Adipose tissue (tissue), 3 donors: Measurements from ENCODE around the gene RAB11FIP3. TPM values are rescaled to one million over a fixed set of nuclear protein-coding genes. Genes with fewer than 3 reads are reported as not detected.
"Not testable (repeated sequence)": the region's sequence is repeated elsewhere in the genome, so short reads cannot be mapped to it uniquely, and the experiment has no call there.

Experiments
- H3K27ac ChIP-seq: one replicate; pipeline ENCODE4 v1.5.1; 2013; ENCODE audit warnings: low read depth, low read length
- WGBS, 3 donors: extraction: QIAGEN DNeasy Blood & Tissue Kit; methylation state at CpG; one replicate each; pipeline ENCODE4 v1.1.7; 2013; 5-methylcytosine and 5-hydroxymethylcytosine counted together
- polyA plus RNA-seq, 3 donors: library from polyadenylated mRNA; stranded (reverse); fragments of 200-250 nt; gene quantifications; one replicate each; pipeline ENCODE4 v1.2.3, GENCODE V29; 2013
- donor health status: healthy with polysubstance abuse.
- donor health status: Bipolar disorder and iron deficiency.
- donor health status: healthy.

The RAB11FIP3 gene
- polyA plus RNA-seq, 3 donors: 20.7 to 27.3 (median 21.9) TPM

DNA sequence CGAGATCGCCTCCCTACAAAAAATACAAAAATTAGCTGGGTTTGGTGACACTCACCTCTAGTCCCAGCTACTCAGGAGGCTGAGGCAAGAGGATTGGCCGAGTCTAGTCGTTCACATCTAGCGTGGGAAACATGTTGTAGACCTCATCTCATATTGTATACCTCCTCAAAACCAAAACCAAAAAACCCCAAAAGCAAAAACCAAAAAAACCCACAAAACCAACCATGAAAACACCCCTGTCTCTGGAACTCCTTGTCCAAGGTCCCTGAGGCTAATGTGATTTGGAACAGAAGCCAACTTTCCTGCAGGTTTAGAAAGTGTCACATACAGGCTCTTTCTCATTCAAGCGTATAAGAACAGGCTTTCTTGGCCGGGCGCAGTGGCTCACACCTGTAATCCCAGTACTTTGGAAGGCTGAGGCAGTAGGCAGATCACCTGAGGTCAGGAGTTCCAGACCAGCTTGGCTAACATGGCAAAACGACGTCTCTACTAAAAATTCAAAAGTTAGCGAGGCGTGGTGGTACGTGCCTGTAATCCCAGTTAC lies 29.0 kb downstream of the RAB11FIP3 start:
- no peak overlapping the region for H3K27ac ChIP-seq
- WGBS, 3 donors: 90 to 92% (median 91%) methylated on average over 13 of the region's 13 CpGs

DNA sequence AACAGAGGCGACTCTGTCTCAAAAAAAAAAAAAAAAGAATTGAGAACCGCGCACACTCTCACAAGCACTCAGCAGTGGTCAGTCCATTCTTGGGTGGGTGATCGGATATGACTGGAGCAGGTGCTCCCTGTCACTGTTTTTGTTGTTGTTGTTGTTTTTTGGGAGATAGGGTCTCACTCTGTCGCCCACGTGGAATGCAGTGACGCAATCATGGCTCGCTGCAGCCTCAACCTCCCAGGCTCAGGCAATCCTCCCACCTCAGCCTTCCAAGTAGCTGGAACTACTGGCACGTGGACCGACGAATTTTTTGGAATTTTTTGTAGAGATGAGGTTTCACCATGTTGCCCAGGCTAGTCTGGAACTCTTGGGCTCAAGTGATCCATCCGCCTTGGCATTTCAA lies 30.0 kb downstream of the RAB11FIP3 start:
- no peak overlapping the region for H3K27ac ChIP-seq
- 88 to 98% (median 88%) methylated on average over 12 of the region's 12 CpGs for WGBS, 3 donors

DNA sequence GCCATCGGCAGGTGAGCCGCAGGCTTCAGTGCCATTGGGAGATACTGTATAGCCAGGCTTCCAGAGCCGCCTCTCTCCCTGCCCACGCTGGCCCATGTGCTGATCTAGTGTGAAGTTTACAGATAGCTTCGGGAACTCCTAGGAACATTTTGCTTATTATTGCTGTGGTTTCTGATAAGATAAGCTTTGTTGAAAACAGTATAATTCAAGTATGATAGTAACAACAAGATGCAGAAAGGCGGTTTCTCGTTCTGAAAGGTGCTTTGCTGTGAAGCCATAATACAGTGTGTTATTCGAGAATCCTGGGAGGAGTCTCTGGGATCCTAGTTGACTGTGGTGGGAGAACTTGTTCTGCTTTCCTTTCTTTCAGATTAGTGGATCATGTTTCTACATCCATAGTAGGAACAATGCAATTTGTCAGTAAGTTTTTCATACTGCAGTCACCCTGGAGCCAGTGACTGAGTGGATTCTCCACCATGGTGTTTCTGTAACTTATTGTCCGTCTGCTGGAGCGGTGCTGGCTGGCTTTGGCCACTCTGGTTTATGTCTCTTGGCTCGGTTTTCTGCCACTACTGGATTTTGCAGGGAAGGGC lies 31.5 kb downstream of the RAB11FIP3 start:
- WGBS, 3 donors: 31 to 71% (median 59%) methylated on average over 11 of the region's 11 CpGs
- no peak overlapping the region for H3K27ac ChIP-seq

DNA sequence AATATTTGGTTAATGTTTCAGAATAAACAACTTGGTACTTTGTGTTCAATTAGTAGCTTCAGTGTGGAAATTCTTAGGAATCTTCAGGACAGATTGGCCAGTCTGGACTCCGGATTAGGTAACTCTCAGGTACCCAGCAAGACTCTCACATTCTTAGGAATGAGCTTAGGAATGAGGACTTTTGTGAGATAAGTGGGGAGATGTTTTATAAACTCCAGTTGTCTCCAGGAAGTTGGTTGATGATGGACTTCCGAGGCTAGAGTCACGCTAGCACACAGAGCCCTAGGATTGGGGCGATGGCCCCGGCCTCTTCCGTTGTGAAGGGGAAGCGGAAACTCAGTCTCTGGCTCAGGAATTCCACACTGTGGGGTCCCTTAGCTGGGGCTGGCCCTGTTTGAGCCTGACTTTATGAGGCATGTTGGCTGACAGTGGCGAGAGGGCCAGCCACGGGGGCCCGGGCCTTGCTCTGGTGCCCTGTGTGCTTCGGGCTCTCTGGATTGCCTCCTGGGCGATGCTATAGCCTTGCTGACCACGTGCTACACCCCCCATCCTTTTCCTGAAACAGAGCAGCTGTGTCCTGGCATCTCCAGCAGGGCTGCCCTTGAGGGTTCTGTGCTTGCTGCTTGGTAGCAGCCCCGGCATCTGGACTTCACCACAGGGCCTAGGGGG lies 32.4 kb downstream of the RAB11FIP3 start:
- no peak overlapping the region for H3K27ac ChIP-seq
- 68 to 72% (median 71%) methylated on average over 14 of the region's 14 CpGs for WGBS, 3 donors

DNA sequence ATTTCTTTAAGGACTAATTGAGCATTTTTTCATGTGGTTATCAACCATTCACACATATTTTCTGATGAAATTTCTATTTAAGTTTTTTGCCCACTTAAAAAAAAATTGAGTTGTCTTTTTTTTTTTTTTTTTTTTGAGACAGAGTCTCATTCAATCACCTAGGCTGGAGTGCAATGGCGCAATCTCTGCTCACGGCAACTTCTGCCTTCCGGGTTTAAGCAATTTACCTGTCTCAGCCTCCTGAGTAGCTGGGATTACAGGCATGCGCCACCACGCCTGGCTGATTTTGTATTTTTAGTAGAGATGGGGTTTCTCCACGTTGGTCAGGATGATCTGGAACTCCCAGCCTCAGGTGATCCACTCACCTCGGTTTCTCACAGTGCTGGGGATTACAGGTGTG lies 34.3 kb downstream of the RAB11FIP3 start:
- WGBS, 3 donors: 84 to 89% (median 85%) methylated on average over 7 of the region's 7 CpGs
- H3K27ac ChIP-seq: no peak overlapping the region

DNA sequence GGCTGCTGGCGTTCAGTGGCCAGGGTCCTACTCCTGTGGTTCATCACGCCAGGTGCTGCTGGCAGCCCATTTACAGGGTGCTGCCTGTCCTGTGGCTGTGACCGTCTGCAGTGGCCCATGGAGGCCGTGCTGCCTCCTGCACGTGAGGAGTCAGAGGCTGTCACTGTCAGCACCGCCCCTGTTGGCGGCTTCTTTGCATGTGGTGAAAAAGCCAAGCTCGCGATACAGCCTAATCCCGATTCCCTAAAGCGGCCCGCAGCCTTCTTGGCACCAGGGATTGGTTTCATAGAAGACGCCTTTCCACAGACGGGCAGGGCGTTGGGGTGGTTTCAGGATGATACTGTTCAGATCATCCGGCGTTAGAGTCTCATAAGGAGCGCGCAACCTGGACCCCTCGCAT lies 35.3 kb downstream of the RAB11FIP3 start:
- H3K27ac ChIP-seq: no peak overlapping the region
- WGBS, 3 donors: 88 to 93% (median 89%) methylated on average over 20 of the region's 20 CpGs

DNA sequence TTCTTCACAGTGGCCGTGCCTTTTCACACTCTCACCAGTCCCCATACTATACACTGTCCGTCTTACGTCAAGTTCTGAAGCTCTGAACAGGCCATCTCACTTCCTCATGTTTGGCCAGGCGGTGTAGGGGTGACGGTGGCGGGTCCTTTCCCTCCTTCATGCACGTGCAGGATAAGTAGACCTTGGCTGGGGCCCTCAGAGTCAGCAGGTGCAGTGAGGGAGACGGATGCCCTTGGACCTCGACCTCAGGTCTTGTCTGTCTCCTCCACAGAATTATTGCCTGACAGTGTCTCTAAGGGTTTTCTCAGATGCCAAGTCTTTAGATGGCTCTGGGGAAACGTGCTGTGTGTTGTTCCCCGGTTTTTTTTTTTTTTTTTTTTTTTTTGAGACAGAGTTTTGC lies 37.6 kb downstream of the RAB11FIP3 start:
- H3K27ac ChIP-seq: no peak overlapping the region
- WGBS, 3 donors: 66 to 86% (median 83%) methylated on average over 11 of the region's 11 CpGs

DNA sequence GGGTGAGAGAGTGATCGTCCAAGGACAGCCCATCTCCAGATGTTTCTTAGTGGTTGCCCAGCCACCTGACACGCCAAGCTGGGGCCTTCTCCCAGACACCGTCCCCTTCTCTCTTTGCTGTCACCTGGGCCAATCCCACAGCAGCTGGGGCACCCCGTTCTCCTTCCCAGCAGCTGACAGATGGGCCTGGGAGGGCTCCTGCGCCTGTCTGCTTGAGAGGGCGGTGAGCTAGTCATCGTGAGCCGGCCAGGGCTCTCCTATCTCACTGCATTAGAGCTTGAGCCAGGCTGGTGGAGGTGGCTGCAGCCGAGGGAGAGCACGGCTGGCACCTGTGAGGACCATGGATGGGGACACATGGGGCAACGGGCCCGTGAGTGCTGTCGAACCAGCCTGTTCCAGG lies 41.2 kb downstream of the RAB11FIP3 start:
- 70 to 88% (median 85%) methylated on average over 13 of the region's 13 CpGs for WGBS, 3 donors
- H3K27ac ChIP-seq: no peak overlapping the region

DNA sequence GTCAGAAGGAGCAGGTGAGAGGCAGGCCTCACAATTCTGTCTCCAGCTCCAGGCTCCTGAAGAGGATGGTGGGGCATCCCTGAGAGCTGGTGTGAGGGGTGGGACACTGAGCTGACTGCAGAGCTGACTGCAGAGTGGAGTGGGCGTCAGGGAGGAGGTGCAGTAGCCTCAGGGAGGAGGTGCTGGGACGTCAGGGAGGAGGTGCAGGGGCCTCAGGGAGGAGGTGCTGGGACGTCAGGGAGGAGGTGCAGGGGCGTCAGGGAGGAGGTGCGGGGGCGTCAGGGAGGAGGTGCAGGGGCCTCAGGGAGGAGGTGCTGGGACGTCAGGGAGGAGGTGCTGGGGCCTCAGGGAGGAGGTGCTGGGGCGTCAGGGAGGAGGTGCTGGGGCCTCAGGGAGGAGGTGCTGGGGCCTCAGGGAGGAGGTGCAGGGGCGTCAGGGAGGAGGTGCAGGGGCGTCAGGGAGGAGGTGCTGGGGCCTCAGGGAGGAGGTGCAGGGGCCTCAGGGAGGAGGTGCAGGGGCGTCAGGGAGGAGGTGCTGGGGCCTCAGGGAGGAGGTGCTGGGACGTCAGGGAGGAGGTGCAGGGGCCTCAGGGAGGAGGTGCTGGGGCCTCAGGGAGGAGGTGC lies 41.9 kb downstream of the RAB11FIP3 start:
- WGBS, 3 donors: 60 to 79% (median 70%) methylated on average over 11 to 12 of the region's 12 CpGs

DNA sequence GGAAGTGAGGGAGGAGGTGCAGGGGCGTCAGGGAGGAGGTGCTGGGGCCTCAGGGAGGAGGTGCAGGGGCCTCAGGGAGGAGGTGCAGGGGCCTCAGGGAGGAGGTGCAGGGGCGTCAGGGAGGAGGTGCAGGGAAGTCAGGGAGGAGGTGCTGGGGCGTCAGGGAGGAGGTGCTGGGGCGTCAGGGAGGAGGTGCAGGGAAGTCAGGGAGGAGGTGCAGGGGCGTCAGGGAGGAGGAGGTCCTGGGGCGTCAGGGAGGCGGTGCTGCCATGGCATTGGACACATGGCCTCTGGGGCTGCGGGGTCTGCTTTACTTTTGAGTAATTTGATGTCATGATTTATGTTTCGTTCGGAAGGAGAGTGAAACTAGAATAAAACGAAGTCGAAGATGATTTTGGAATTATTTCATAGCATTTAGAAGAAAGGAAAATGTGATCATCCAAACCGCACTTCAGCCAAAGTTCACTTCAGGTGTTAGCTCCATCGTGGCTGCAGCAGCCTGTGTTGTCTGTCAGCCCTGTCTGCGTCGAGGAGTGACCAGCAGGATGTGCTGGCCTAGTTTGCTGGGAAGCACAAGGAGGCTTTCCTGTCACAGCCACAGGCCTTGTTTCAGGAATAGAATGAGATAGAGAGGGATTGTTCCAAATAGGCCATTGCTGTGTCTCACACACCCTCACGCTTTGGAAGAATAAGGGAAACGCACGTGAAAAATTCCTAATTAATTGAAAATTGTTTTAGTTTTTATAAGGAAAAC lies 42.8 kb downstream of the RAB11FIP3 start:
- H3K27ac ChIP-seq: no peak overlapping the region
- 75 to 83% (median 77%) methylated on average over 18 to 19 of the region's 19 CpGs for WGBS, 3 donors

More for the DNA sequence above, 41.9 kb downstream of the RAB11FIP3 start:
- H3K27ac ChIP-seq: not testable (repeated sequence)

DNA sequence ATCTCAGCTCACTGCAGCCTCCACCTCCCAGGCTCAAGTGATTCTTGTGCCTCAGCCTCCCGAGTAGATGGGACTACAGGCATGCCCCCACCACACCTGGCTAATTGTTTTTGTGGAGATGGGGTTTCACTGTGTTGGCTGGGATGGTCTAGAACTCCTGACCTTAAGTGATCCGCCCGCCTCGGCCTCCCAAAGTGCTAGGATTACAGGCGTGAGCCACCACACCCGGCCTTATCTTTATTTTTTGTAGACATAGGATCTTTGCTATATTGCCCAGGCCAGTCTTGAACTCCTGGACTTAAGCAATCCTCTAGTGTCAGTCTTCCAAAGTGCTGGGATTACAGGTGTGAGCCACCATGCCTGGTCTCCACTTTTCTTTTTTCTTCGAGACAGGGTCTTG lies 44.0 kb downstream of the RAB11FIP3 start:
- H3K27ac ChIP-seq: not testable (repeated sequence)
- 92 to 96% (median 95%) methylated on average over 7 of the region's 7 CpGs for WGBS, 3 donors

DNA sequence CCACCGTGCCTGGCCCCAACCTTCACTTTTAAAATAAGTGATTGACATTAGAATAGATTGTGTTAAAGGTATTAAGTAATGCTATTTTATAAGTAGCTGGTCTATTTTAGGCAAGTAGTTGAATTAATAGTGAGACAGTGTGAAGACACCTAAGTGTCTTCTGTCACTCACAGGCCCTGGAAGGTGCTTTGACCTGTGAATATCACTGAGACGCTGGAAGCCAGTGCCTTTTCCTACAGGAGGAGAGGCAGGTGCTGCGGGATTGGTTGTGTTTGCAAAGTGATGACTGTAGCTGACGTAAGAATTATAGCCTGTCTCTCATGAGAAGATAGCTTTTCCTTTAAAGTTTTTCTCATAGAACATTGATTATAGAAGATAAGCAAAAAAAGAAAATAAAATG lies 45.0 kb downstream of the RAB11FIP3 start:
- no peak overlapping the region for H3K27ac ChIP-seq
- WGBS, 3 donors: 87 to 92% (median 89%) methylated on average over 4 of the region's 4 CpGs

DNA sequence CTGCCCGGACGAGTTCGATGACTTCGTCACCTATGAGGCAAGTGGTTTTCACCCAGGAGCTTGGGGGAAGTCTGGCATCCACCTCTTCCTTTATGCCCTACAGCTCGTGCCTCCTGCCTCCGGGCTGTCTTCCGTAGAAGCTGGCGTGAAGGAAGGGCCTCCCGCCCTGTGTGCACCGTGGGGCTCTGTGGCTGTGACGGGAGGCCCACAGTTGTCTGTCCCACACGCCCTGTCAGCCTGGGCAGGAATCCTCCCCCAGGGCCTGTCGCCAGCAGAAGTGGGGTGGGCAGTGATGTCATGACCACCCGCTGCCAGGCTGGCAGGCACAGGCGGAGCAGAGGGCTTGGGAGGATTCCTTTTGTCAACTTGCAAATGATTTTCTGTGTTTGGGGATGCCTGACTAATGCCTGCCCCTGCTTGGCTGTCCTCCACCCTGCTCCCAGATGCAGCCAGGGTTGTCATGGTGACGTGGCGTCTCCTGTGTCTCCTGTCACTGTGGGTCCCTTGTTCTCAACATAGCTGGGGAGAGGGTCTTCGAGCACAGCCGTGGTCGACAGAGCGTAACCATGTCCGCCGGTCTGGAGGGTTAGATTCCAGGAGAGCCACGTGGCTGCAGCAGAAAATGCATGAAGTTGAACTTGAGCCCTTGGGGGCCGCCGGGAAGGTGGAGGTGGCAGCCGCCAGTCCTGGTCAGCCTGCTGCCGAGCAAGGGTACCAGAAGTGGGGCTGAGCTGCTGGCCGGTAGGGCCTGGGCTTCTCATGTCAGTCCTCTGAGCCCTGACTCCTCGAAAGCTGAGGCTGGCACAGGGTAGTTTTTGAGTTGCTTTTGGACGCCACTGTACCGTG lies 46.1 kb downstream of the RAB11FIP3 start:
- 79 to 88% (median 83%) methylated on average over 32 of the region's 32 CpGs for WGBS, 3 donors
- no peak overlapping the region for H3K27ac ChIP-seq

DNA sequence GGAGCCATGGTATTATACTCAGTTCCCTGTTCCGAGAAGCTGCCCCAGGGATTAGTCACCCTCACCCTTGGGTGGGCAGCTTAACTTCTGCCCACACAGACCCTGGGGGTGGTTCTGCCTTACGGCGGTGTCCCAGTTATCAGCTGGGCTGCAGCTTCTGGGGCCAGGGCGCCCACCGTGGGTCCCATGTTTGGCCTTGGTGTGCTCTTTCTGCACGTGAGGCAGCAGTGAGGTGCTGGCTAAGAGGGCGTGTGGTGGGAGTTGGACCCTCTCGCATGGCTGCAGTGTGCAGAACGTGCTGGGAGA lies 46.7 kb downstream of the RAB11FIP3 start:
- 92 to 95% (median 94%) methylated on average over 9 of the region's 9 CpGs for WGBS, 3 donors
- no peak overlapping the region for H3K27ac ChIP-seq

DNA sequence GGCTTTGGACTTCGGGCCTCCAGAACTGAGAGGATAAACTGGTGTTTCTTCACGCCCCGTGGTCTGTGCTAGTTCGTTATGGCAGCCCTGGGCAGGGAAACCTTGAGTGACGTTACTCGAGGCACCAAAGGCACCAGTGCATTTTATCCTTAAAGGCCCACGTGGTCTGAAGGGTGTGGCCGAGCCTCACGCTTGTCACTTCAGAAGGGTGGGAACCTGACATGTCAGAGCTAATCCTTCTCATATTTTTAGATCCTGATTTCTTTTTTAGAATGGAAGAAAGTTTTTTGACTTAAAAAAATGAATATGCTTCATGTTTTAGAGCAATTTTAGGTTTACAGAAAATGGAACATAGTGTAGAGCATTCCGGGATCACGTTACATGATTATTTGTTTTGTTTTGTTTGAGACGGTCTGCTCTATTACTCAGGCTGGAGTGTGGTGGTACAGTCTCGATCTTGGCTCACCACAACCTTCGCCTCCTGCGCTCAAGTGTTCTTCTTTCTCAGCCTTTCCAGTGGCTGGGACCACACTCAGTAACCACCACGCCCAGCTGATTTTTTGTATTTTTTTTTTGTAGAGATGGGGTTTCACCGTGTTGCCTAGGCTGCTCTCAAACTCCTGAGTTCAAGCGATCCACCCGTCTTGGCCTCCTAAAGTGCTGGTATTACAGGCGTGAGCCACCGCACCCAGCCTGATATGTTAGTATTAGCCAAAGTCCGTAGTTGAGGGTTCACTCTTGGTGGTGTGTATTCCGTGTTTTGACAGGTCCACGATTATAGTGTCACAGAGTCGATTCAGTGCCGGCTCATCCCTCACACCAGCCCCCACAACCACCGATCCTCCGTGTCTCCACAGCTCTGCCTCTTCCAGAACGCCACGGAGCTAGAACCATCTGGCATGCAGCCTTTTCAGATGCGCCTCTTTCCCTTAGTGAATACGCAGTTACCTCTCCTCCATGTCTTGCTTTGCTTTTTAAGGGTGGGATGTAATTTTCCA lies 47.9 kb downstream of the RAB11FIP3 start:
- H3K27ac ChIP-seq: no peak overlapping the region
- WGBS, 3 donors: 90 to 94% (median 91%) methylated on average over 32 of the region's 32 CpGs

DNA sequence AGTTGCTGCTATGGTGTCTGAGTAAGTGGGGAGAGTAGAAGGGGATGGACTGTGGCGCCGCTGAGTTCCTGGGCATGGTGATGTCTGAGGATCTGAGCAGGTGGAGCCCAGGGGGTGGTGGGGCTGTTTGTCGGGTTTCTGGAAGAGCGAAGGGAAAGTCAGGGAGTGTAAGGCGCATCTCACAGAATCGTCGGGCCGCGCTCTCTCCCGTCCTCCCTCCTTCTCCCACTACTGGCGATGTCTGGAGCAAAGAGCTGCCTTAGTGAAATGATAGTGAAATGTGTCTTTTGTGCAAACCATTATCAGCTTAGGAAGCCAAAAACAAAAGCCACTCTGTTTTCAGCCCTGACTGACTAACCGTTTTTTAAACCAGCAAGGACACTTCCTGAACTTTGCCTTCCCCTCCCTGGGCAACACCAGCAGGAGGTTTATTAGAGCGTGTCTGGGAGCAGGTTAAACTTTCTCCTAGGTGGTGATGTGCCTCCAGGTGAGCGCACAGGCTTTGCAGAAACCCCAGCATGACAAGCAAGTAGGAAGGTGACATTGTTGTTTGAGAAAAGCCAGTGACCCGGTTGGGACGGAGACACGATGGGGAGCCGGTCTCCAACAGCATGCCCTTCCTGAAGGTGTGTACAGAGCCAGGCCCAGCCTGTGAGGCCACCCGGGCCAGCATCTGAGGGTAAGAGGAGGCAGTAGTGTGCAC lies 49.1 kb downstream of the RAB11FIP3 start:
- WGBS, 3 donors: 57 to 89% (median 88%) methylated on average over 19 of the region's 19 CpGs
- H3K27ac ChIP-seq: no peak overlapping the region

DNA sequence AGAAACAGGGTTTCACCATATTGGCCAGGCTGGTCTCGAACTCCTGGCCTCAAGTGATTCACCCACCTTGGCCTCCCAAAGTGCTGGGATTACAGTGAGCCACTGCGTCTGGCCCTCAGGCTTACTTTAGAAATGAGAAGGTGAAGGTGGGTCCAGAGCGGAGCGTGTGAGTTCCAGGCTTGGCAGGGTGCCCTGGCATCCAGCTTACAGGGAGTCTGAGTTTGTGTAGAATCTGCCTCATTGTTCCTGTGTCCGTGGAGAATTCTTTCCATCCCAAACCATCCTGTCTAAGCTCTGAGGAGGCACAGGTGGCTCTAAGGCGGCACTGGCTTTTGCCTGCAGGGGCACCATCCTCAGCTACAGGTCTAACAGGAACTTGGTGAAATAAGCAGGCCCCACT lies 50.6 kb downstream of the RAB11FIP3 start:
- no peak overlapping the region for H3K27ac ChIP-seq
- WGBS, 3 donors: 73 to 85% (median 80%) methylated on average over 6 of the region's 6 CpGs
